NCI-H187 treated with DMSO at 0.1 percent for 48 hours (cell line): ENCODE data around the gene AMMECR1.
"Not testable (repeated sequence)": the region's sequence is repeated elsewhere in the genome, so short reads cannot be mapped to it uniquely, and the experiment has no call there.

Experiments
- DNase-seq: peaks from one replicate; lab custom pipeline; 2025; lab: John Stamatoyannopoulos, UW

The AMMECR1 gene

GRCh38 chrX:110170029-110170428, 147.9 kb downstream of the AMMECR1 start:
- DNase-seq: no peak

GRCh38 chrX:110168585-110168984, 149.3 kb downstream of the AMMECR1 start:
- DNase-seq: no peak

- no peak for DNase-seq
Measured at GRCh38 chrX:110167952-110168451, 149.9 kb downstream of the AMMECR1 start.

GRCh38 chrX:110163488-110163887, 154.4 kb downstream of the AMMECR1 start:
- no peak for DNase-seq

GRCh38 chrX:110162867-110163266, 155.0 kb downstream of the AMMECR1 start:
- DNase-seq: no peak

GRCh38 chrX:110162131-110162530, 155.8 kb downstream of the AMMECR1 start:
- no peak for DNase-seq

- no peak for DNase-seq
Measured at GRCh38 chrX:110161361-110161686, 156.6 kb downstream of the AMMECR1 start.

GRCh38 chrX:110159865-110160264, 158.0 kb downstream of the AMMECR1 start:
- DNase-seq: no peak

GRCh38 chrX:110159235-110159634, 158.7 kb downstream of the AMMECR1 start:
- DNase-seq: no peak

GRCh38 chrX:110157444-110157843, 160.4 kb downstream of the AMMECR1 start:
- no peak for DNase-seq

GRCh38 chrX:110156167-110156754, 161.6 kb downstream of the AMMECR1 start:
- DNase-seq: no peak

- DNase-seq: no peak
Measured at GRCh38 chrX:110155759-110156158, 162.1 kb downstream of the AMMECR1 start.

- DNase-seq: not testable (repeated sequence)
Measured at GRCh38 chrX:110154328-110154727, 163.6 kb downstream of the AMMECR1 start.

GRCh38 chrX:110153896-110154295, 164.0 kb downstream of the AMMECR1 start:
- no peak for DNase-seq

GRCh38 chrX:110153244-110153643, 164.6 kb downstream of the AMMECR1 start:
- no peak for DNase-seq

GRCh38 chrX:110146521-110146920, 171.4 kb downstream of the AMMECR1 start:
- DNase-seq: peak; percentile 3

- no peak for DNase-seq
Measured at GRCh38 chrX:110145854-110146253, 172.0 kb downstream of the AMMECR1 start.

- DNase-seq: no peak
Measured at GRCh38 chrX:110145311-110145710, 172.6 kb downstream of the AMMECR1 start.
